Neural progenitor cell (in vitro differentiated cells): ENCODE results near the gene SAMHD1. TPM values are rescaled to one million over a fixed set of nuclear protein-coding genes. Genes with fewer than 3 reads are reported as not detected.
A peak's percentile ranks its signal among the peaks of the same experiment; 100 is the strongest.

Experiments used
- DNase-seq: peaks from one replicate; pipeline ENCODE4 v3.0.0-alpha.2; 2016; ENCODE audit warnings: low spot score
- H2AFZ ChIP-seq: fragments of 200-600 bp; sonication (generic); replicated peaks from 2 replicates; pipeline ENCODE4 v1.6.1; 2016; ENCODE audit warnings: antibody characterized with exemption
- H3F3A ChIP-seq: fragments of 200-600 bp; sonication (generic); 2 replicates; pipeline ENCODE4 v1.6.1; 2016; ENCODE audit warnings: antibody characterized with exemption, low read depth
- H3K27ac ChIP-seq: fragments of 200-600 bp; sonication (generic); 2 replicates; pipeline ENCODE4 v1.5.1; 2016; ENCODE audit warnings: mild to moderate bottlenecking
- H3K27me3 ChIP-seq: fragments of 200-600 bp; sonication (generic); 2 replicates; pipeline ENCODE4 v1.6.1; 2016; ENCODE audit warnings: mild to moderate bottlenecking, moderate library complexity
- H3K36me3 ChIP-seq: fragments of 200-600 bp; sonication (generic); 2 replicates; pipeline ENCODE4 v1.5.1; 2016
- H3K4me1 ChIP-seq: fragments of 200-600 bp; sonication (generic); 2 replicates; pipeline ENCODE4 v1.6.1; 2016; ENCODE audit warnings: mixed run types
- H3K4me2 ChIP-seq: fragments of 200-600 bp; sonication (generic); 2 replicates; pipeline ENCODE4 v1.6.1; 2016
- H3K4me3 ChIP-seq: fragments of 200-600 bp; sonication (generic); 2 replicates; pipeline ENCODE4 v1.5.1; 2016
- H3K79me2 ChIP-seq: fragments of 200-600 bp; sonication (generic); 2 replicates; pipeline ENCODE4 v1.6.1; 2016; ENCODE audit warnings: low read depth
- H3K9ac ChIP-seq: fragments of 200-600 bp; sonication (generic); 2 replicates; pipeline ENCODE4 v1.6.1; 2016
- H3K9me3 ChIP-seq: fragments of 200-600 bp; sonication (generic); 2 replicates; pipeline ENCODE4 v1.5.1; 2016; ENCODE audit warnings: low read depth
- H4K20me1 ChIP-seq: fragments of 200-600 bp; sonication (generic); 2 replicates; pipeline ENCODE4 v1.6.1; 2016; ENCODE audit warnings: low read depth
- H3K27ac Mint-ChIP-seq: 3 replicates; pipeline ENCODE4 v1.8.0; 2021; ENCODE audit warnings: mixed read lengths
- H3K27me3 Mint-ChIP-seq: 2 replicates; pipeline ENCODE4 v1.8.0; 2022; ENCODE audit warnings: low read depth, mild to moderate bottlenecking, inconsistent platforms, moderate library complexity, mixed read lengths; ENCODE audit not compliant: insufficient read depth
- H3K36me3 Mint-ChIP-seq: 3 replicates; pipeline ENCODE4 v1.8.0; 2021; ENCODE audit warnings: mixed read lengths
- H3K4me1 Mint-ChIP-seq: 3 replicates; pipeline ENCODE4 v1.8.0; 2021; ENCODE audit warnings: mixed read lengths
- H3K4me3 Mint-ChIP-seq: 3 replicates; pipeline ENCODE4 v1.8.0; 2021; ENCODE audit warnings: mild to moderate bottlenecking, moderate library complexity, mixed read lengths
- H3K9me3 Mint-ChIP-seq: 3 replicates; pipeline ENCODE4 v1.8.0; 2020; ENCODE audit warnings: mixed read lengths
- CTCF ChIP-seq: fragments of 200-600 bp; sonication (generic); IDR thresholded peaks from 2 replicates; pipeline ENCODE4 v1.5.1; 2017; ENCODE audit warnings: antibody characterized with exemption, mild to moderate bottlenecking
- EZH2 ChIP-seq: fragments of 200-600 bp; sonication (generic); IDR thresholded peaks from 2 replicates; pipeline ENCODE4 v1.6.1; 2017; ENCODE audit warnings: antibody characterized with exemption, mild to moderate bottlenecking, moderate library complexity
- EZH2phosphoT487 ChIP-seq: fragments of 200-600 bp; sonication (generic); IDR thresholded peaks from 2 replicates; pipeline ENCODE4 v1.6.1; 2017; ENCODE audit warnings: antibody characterized with exemption
- total RNA-seq: library from RNA; depleted of rRNA; stranded (reverse); fragments of >200 nt; gene quantifications from 2 replicates; pipeline ENCODE4 v1.2.3, GENCODE V29; 2015; ENCODE audit warnings: low replicate concordance

The SAMHD1 gene
- total RNA-seq, 1 donor from 2014 or later, result 29.0 TPM

DNA sequence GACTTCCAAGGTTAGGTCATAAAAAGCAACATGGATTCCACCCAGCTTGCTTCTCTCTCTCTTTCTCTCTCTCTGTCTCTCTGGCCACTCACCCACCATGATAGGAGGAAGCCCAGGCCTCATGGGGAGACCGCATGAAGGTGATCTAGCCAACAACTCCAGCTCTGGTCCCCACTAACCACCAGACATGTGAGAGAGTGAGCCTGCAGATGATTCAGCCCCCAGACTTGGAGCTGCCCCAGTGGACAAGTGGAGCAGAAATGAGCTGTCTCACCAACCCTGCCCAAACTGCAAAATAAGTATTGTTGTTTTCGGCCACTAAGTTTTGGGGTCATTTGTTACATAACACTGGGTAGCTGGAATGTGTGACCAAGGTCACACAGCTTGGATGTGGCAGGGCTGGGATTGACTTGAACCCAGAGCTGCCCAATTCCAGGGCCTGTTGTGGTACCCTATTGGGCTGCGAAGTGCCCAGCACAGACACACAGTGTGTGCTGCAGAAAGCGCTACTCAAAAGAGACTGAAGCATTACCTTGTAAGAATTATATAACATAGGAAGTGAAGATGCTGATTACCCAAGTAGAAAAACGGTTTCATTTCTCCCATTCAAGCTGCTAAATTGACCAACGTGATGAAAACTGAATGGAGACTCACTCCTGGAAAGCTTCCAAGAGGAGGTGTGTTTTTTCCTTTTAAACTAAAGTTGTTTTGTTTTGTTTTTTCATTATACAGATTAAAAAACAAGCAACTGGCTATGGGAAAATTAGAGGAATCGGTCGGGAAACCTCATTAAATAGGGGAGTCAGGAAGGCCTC is 84.6 kb downstream of the SAMHD1 start:
- peaks cover 9% of the 10 kb centered on the region for H3K27me3 Mint-ChIP-seq
- H3K27ac Mint-ChIP-seq, result no peak overlapping the region
- no peak overlapping the region for H3K27ac ChIP-seq
- H3K36me3 Mint-ChIP-seq, result no peaks in the 10 kb centered on the region
- H3K9me3 ChIP-seq, result no peaks in the 10 kb centered on the region
- H3K9ac ChIP-seq, result no peak overlapping the region
- H3K9me3 Mint-ChIP-seq, result no peaks in the 10 kb centered on the region
- H3K27me3 ChIP-seq, result peaks cover 11% of the 10 kb centered on the region
- H2AFZ ChIP-seq, result no peak overlapping the region
- peaks cover 8% of the 10 kb centered on the region for H3K4me1 Mint-ChIP-seq
- TF ChIP-seq EZH2, result no peak
- TF ChIP-seq CTCF, result no peak
- no peak for TF ChIP-seq EZH2phosphoT487
- no peak for DNase-seq
- no peak overlapping the region for H3K4me3 ChIP-seq
- H3K4me1 ChIP-seq, result peaks cover 2% of the 10 kb centered on the region
- H3K79me2 ChIP-seq, result peaks cover 14% of the 10 kb centered on the region
- H3K36me3 ChIP-seq, result no peaks in the 10 kb centered on the region
- H3K4me3 Mint-ChIP-seq, result no peak overlapping the region
- H3F3A ChIP-seq, result peaks cover 7% of the 10 kb centered on the region
- H4K20me1 ChIP-seq, result peaks cover 7% of the 10 kb centered on the region
- H3K4me2 ChIP-seq, result no peak overlapping the region

DNA sequence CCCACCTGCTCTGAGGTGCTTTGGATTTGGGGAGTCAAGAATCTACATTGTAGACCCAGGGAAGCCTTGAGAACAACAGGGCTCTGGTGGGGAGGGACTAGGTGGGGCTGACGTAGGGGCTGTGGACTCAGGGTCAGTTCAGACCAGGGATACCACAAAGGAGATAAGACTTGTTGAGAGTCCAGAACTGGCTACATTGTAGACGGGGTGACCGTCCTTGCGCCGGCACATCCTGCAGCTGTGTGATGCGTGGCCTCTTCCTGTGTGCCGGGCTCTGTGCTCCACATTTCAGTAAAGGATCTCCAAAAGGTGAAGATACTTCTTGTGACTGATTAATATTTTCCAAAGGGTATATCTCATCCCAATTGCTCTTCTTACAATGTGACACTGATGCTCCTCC is 85.3 kb downstream of the SAMHD1 start:
- Histone ChIP-seq H3K79me2 (peaks cover 21% of the 10 kb centered on the region), H2AFZ (no peak overlapping the region), H3K27me3 (peaks cover 11% of the 10 kb centered on the region), H3K9me3 (no peaks in the 10 kb centered on the region), H3K4me2 (no peak overlapping the region), H3K36me3 (no peaks in the 10 kb centered on the region), H4K20me1 (peaks cover 14% of the 10 kb centered on the region), H3K4me1 (peaks cover 9% of the 10 kb centered on the region), H3K4me3 (no peak overlapping the region), H3K9ac (no peak overlapping the region), H3K27ac (no peak overlapping the region), H3F3A (peaks cover 7% of the 10 kb centered on the region)
- H3K27me3 Mint-ChIP-seq, result peaks cover 9% of the 10 kb centered on the region
- TF ChIP-seq EZH2phosphoT487 (no peak), EZH2 (no peak), CTCF (no peak)
- H3K27ac Mint-ChIP-seq, result no peak overlapping the region
- H3K9me3 Mint-ChIP-seq, result no peaks in the 10 kb centered on the region
- H3K4me1 Mint-ChIP-seq, result peaks cover 14% of the 10 kb centered on the region
- DNase-seq, result no peak
- H3K4me3 Mint-ChIP-seq, result peak overlapping the region; percentile 73
- no peaks in the 10 kb centered on the region for H3K36me3 Mint-ChIP-seq

DNA sequence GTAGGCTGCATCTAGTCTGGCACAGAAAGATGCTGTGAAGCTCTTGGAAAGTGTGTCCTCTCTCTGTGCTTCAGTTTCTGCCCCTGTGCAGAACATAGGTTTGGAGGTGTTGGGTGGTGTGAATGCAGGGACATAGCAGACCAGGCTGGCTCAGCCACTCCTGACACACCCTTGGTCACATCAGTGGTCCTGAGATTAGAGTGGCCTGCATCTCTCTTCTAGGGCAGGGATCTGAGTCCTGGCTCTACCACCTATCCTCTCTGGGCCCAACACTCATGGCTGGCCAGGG is 85.7 kb downstream of the SAMHD1 start:
- H3K36me3 Mint-ChIP-seq, result no peaks in the 10 kb centered on the region
- peaks cover 24% of the 10 kb centered on the region for H3K79me2 ChIP-seq
- H4K20me1 ChIP-seq, result peaks cover 17% of the 10 kb centered on the region
- no peaks in the 10 kb centered on the region for H3K9me3 ChIP-seq
- no peak overlapping the region for H2AFZ ChIP-seq
- TF ChIP-seq CTCF (no peak), EZH2 (no peak), EZH2phosphoT487 (no peak)
- no peaks in the 10 kb centered on the region for H3K36me3 ChIP-seq
- peaks cover 15% of the 10 kb centered on the region for H3K4me1 Mint-ChIP-seq
- no peak overlapping the region for H3K27ac Mint-ChIP-seq
- H3K27me3 ChIP-seq, result peaks cover 11% of the 10 kb centered on the region
- peaks cover 12% of the 10 kb centered on the region for H3K4me1 ChIP-seq
- H3K27me3 Mint-ChIP-seq, result peaks cover 9% of the 10 kb centered on the region
- no peak overlapping the region for H3K4me3 ChIP-seq
- H3F3A ChIP-seq, result peaks cover 7% of the 10 kb centered on the region
- no peaks in the 10 kb centered on the region for H3K9me3 Mint-ChIP-seq
- H3K9ac ChIP-seq, result no peak overlapping the region
- H3K27ac ChIP-seq, result no peak overlapping the region
- no peak overlapping the region for H3K4me2 ChIP-seq
- DNase-seq, result no peak
- peak overlapping the region; percentile 73 for H3K4me3 Mint-ChIP-seq
